H1 (cell line): Measurements from ENCODE around the gene AARSD1. TPM values are rescaled to one million over a fixed set of nuclear protein-coding genes. Genes with fewer than 3 reads are reported as not detected.

Source experiments
- ATF2 ChIP-seq: IDR thresholded peaks from 2 replicates; pipeline ENCODE4 v1.6.1; 2012; ENCODE audit warnings: low read length, inconsistent platforms
- JUND ChIP-seq: IDR thresholded peaks from 2 replicates; pipeline ENCODE4 v1.6.1; 2011; ENCODE audit warnings: mild to moderate bottlenecking, improper control_type of control experiment, low read length
- KDM4A ChIP-seq: IDR thresholded peaks from one replicate; pipeline ENCODE4 v1.7.1; 2012; ENCODE audit warnings: low read depth, mild to moderate bottlenecking, moderate library complexity, low read length, inconsistent platforms; ENCODE audit not compliant: severe bottlenecking
- SP4 ChIP-seq: IDR thresholded peaks from 2 replicates; pipeline ENCODE4 v1.6.1; 2012; ENCODE audit warnings: low read length, inconsistent platforms
- polyA plus RNA-seq, 7 experiments: library from polyadenylated mRNA; depleted of rRNA in 3 of 7; stranded (reverse) in 5 of 7; unstranded in 2 of 7; fragments of >200 nt in 5 of 7; fragments of 200-250 nt in 2 of 7; gene quantifications; 1 replicate in 5 of 7; 2 replicates in 1 of 7; 4 replicates in 1 of 7; pipeline versions ENCODE4 v1.2.1 to v1.2.3, GENCODE V29; 2011 to 2013; ENCODE audit warnings: missing spikeins in 2 of 7, mixed read lengths in 2 of 7
- total RNA-seq: library from RNA; stranded (reverse); fragmentation: NEBNext Ultra II Directional; extraction: Animal tissue kit (Norgen Biotek cat#: 25700); gene quantifications from 2 replicates; pipeline ENCODE4 v1.2.1, GENCODE V29; 2021

Gene AARSD1
- total and polyA plus RNA-seq, 2 of the 8 experiments (the other 6 are each of a cell fraction or from before 2014, with no cell fraction given): 51.5 to 58.8 TPM

- TF ChIP-seq ATF2 (no peak), KDM4A (no peak), SP4 (no peak), JUND (0 out of 2 replicates have a peak, but pooled peaks have one; percentile 6)
- TF ChIP-seq, all 59 proteins: peak for 8
Measured at GRCh38 chr17:42928714-42929496, 35.3 kb downstream of the AARSD1 start (continued).
